WI38 (cell line): ENCODE data around the gene ARHGAP23.
"Not testable (repeated sequence)": the region's sequence is repeated elsewhere in the genome, so short reads cannot be mapped to it uniquely, and the experiment has no call there.

ENCODE experiments used
- H3K4me3 ChIP-seq: 2 replicates; pipeline ENCODE4 v1.5.1; 2011; ENCODE audit warnings: low read depth, mild to moderate bottlenecking, control low read depth, low read length
- CTCF ChIP-seq: IDR thresholded peaks from 2 replicates; pipeline ENCODE4 v1.5.1; 2012; ENCODE audit warnings: low read depth, mild to moderate bottlenecking, control low read depth, low read length

Gene ARHGAP23

GRCh38 chr17:38467491-38467890 is 39.2 kb downstream of the ARHGAP23 start:
- no peak for TF ChIP-seq CTCF
- no peak overlapping the region for H3K4me3 ChIP-seq

- no peak overlapping the region for H3K4me3 ChIP-seq
- TF ChIP-seq CTCF = no peak
Observed at GRCh38 chr17:38469875-38470274, 41.6 kb downstream of the ARHGAP23 start.

GRCh38 chr17:38471253-38471652 is 43.0 kb downstream of the ARHGAP23 start:
- not testable (repeated sequence) for H3K4me3 ChIP-seq

- H3K4me3 ChIP-seq = not testable (repeated sequence)
Observed at GRCh38 chr17:38474666-38475065, 46.4 kb downstream of the ARHGAP23 start.

GRCh38 chr17:38476549-38476948 is 48.3 kb downstream of the ARHGAP23 start:
- no peak for TF ChIP-seq CTCF
- no peak overlapping the region for H3K4me3 ChIP-seq

- H3K4me3 ChIP-seq = not testable (repeated sequence)
Observed at GRCh38 chr17:38477417-38477816, 49.2 kb downstream of the ARHGAP23 start.

GRCh38 chr17:38477951-38478350 is 49.7 kb downstream of the ARHGAP23 start:
- H3K4me3 ChIP-seq = not testable (repeated sequence)

- not testable (repeated sequence) for H3K4me3 ChIP-seq
Observed at GRCh38 chr17:38478667-38479066, 50.4 kb downstream of the ARHGAP23 start.

GRCh38 chr17:38482039-38482699 is 53.9 kb downstream of the ARHGAP23 start:
- H3K4me3 ChIP-seq = not testable (repeated sequence)

- H3K4me3 ChIP-seq = not testable (repeated sequence)
Observed at GRCh38 chr17:38482700-38483043, 54.4 kb downstream of the ARHGAP23 start.

- H3K4me3 ChIP-seq = not testable (repeated sequence)
Observed at GRCh38 chr17:38484242-38485145, 56.2 kb downstream of the ARHGAP23 start.

More at GRCh38 chr17:38484242-38485145, 56.2 kb downstream of the ARHGAP23 start:
- TF ChIP-seq CTCF = peak; percentile 55
